ENCODE results near the gene TMPRSS11B. TPM values are rescaled to one million over a fixed set of nuclear protein-coding genes. Genes with fewer than 3 reads are reported as not detected.
"Not testable (repeated sequence)": the region's sequence is repeated elsewhere in the genome, so short reads cannot be mapped to it uniquely, and the experiment has no call there.

TMPRSS11B gene
- total RNA-seq, 1 experiment from 2014 or later = not detected

DNA sequence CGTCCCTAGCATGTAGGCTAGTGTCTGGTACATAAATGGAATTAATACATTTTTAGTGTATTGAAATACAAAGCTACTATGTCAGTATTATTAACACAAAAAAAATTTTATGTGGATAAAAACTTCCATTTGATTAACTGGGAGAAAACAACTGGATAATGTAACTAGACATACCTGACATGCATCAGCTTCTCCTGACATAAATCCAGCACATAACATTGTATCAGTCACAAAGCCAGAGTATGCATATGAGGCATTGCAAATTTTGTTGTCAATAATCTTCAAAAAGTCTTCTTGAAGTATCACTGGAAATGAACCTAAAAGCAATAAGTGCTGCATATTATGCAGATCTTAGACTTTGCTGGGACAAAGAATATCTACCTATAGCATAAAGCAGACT, 16.9 kb downstream of the TMPRSS11B start:
- intact Hi-C loops (cut with micrococcal nuclease) = no loop called here
- Mint-ChIP-seq H3K4me1 (ENCODE audit: insufficient read depth, unreplicated experiment) (no peaks in the 10 kb centered on the region), H3K4me3 (ENCODE audit: unreplicated experiment) (no peak overlapping the region), H3K27me3 (ENCODE audit: insufficient read depth, unreplicated experiment) (no peaks in the 10 kb centered on the region), H3K36me3 (ENCODE audit: insufficient read depth, unreplicated experiment) (no peaks in the 10 kb centered on the region), H3K27ac (ENCODE audit: low read depth, unreplicated experiment) (no peak overlapping the region), H3K9me3 (ENCODE audit: unreplicated experiment) (peaks cover 5% of the 10 kb centered on the region)
- BruUV-seq (replicated peaks) = no TSS peak
- TF ChIP-seq, protein P1, sequence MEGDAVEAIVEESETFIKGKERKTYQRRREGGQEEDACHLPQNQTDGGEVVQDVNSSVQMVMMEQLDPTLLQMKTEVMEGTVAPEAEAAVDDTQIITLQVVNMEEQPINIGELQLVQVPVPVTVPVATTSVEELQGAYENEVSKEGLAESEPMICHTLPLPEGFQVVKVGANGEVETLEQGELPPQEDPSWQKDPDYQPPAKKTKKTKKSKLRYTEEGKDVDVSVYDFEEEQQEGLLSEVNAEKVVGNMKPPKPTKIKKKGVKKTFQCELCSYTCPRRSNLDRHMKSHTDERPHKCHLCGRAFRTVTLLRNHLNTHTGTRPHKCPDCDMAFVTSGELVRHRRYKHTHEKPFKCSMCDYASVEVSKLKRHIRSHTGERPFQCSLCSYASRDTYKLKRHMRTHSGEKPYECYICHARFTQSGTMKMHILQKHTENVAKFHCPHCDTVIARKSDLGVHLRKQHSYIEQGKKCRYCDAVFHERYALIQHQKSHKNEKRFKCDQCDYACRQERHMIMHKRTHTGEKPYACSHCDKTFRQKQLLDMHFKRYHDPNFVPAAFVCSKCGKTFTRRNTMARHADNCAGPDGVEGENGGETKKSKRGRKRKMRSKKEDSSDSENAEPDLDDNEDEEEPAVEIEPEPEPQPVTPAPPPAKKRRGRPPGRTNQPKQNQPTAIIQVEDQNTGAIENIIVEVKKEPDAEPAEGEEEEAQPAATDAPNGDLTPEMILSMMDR (IDR thresholded peaks at IDR 0.05; ENCODE audit: unreplicated experiment) = no peak
- ChIA-PET POLR2A (no interaction called here), CTCF (interaction anchor here (1.1 kb wide), 1 partner anchor 15 kb away, joined by 4 read pairs; no protein-coding TSS in a partner anchor)
- no peak for DNase-seq (ENCODE audit: unreplicated experiment)

- Mint-ChIP-seq H3K27ac (ENCODE audit: low read depth, unreplicated experiment) (no peak overlapping the region), H3K36me3 (ENCODE audit: insufficient read depth, unreplicated experiment) (no peaks in the 10 kb centered on the region), H3K4me1 (ENCODE audit: insufficient read depth, unreplicated experiment) (no peaks in the 10 kb centered on the region), H3K27me3 (ENCODE audit: insufficient read depth, unreplicated experiment) (no peaks in the 10 kb centered on the region), H3K4me3 (ENCODE audit: unreplicated experiment) (no peak overlapping the region), H3K9me3 (ENCODE audit: unreplicated experiment) (no peaks in the 10 kb centered on the region)
- CTCF ChIA-PET = interaction anchor here (0.6 to 0.8 kb wide), 2 partner anchors 980 to 1724 kb away, joined by 3 read pairs; no protein-coding TSS in a partner anchor
- intact Hi-C loops (cut with micrococcal nuclease) = no loop called here
- TF ChIP-seq, protein P1 (IDR thresholded peaks at IDR 0.05; ENCODE audit: unreplicated experiment) = no peak
- BruUV-seq (replicated peaks) = no TSS peak
- DNase-seq (ENCODE audit: unreplicated experiment) = peak; percentile 8
- POLR2A ChIA-PET = no interaction called here
Measured at GRCh38 chr4:68218044-68218443, 27.4 kb downstream of the TMPRSS11B start.

DNA sequence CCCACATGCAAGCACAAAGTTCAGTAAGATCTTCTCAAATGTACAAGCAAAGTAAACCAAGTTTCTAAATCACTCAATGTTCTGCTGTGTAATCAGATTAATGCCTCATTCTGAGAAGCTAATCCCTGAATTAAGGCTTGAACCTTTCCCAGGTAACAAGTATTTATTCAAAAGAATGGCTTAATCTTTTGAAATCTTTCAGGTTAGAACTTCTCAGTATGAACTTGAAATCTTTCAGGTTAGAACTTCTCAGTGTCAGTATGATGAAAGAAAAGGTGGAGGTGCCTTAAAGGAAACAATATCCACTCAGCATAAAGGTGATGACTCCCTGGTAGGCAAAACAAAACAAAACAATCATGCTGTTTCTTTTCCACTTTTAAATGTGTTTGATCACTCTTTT, 29.0 kb downstream of the TMPRSS11B start:
- H3K9me3 Mint-ChIP-seq (ENCODE audit: unreplicated experiment) = no peaks in the 10 kb centered on the region
- no peaks in the 10 kb centered on the region for H3K36me3 Mint-ChIP-seq (ENCODE audit: insufficient read depth, unreplicated experiment)
- BruUV-seq (replicated peaks) = no TSS peak
- POLR2A ChIA-PET = no interaction called here
- H3K4me3 Mint-ChIP-seq (ENCODE audit: unreplicated experiment) = no peak overlapping the region
- H3K4me1 Mint-ChIP-seq (ENCODE audit: insufficient read depth, unreplicated experiment) = no peaks in the 10 kb centered on the region
- no peak for DNase-seq (ENCODE audit: unreplicated experiment)
- H3K27ac Mint-ChIP-seq (ENCODE audit: low read depth, unreplicated experiment) = no peak overlapping the region
- TF ChIP-seq, protein P1 (IDR thresholded peaks at IDR 0.05; ENCODE audit: unreplicated experiment) = no peak
- H3K27me3 Mint-ChIP-seq (ENCODE audit: insufficient read depth, unreplicated experiment) = no peaks in the 10 kb centered on the region
- intact Hi-C loops (cut with micrococcal nuclease) = no loop called here
- CTCF ChIA-PET = no interaction called here

DNA sequence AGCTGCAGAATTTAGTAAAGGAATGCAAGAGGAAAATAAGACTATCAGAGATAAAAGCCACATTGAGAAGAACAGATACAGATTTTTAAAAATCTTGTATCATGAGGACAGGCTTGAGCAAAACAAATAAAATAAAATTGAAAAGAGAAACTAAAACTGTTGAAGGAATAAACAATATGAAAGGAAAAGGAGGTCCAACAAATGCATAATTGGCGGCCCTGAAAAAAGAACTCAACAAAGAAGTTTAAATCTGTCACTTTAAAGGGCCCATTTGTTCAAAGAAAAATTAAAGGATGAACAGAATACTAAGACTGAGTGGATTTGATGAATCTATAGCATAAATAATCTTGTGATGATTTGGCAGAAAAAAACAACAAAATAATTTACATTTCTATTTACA, 36.5 kb downstream of the TMPRSS11B start:
- CTCF ChIA-PET = no interaction called here

DNA sequence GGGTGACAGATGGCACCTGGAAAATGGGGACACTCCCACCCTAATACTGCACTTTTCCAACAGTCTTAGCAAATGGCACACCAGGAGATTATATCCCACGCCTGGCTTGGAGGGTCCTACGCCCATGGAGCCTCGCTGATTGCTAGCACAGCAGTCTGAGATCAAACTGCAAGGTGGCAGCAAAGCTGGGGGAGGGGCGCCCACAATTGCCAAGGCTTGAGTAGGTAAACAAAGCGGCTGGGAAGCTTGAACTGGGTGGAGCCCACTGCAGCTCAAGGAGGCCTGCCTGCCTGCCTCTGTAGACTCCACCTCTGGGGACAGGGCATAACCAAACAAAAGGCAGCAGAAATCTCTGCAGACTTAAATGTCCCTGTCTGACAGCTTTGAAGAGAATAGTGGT, 51.2 kb downstream of the TMPRSS11B start:
- H3K27me3 Mint-ChIP-seq (ENCODE audit: insufficient read depth, unreplicated experiment); POLR2A ChIA-PET; H3K36me3 Mint-ChIP-seq (ENCODE audit: insufficient read depth, unreplicated experiment); intact Hi-C loops (cut with micrococcal nuclease); DNase-seq (ENCODE audit: unreplicated experiment); H3K9me3 Mint-ChIP-seq (ENCODE audit: unreplicated experiment); H3K4me3 Mint-ChIP-seq (ENCODE audit: unreplicated experiment); BruUV-seq (replicated peaks); H3K27ac Mint-ChIP-seq (ENCODE audit: low read depth, unreplicated experiment); H3K4me1 Mint-ChIP-seq (ENCODE audit: insufficient read depth, unreplicated experiment): not testable (repeated sequence)
- CTCF ChIA-PET = interaction anchor here (1.1 kb wide), 1 partner anchor 206 kb away, joined by 4 read pairs; no protein-coding TSS in a partner anchor

More for the DNA sequence above, 36.5 kb downstream of the TMPRSS11B start:
- Mint-ChIP-seq H3K4me1 (ENCODE audit: insufficient read depth, unreplicated experiment) (no peaks in the 10 kb centered on the region), H3K27ac (ENCODE audit: low read depth, unreplicated experiment) (no peak overlapping the region), H3K36me3 (ENCODE audit: insufficient read depth, unreplicated experiment) (no peaks in the 10 kb centered on the region), H3K27me3 (ENCODE audit: insufficient read depth, unreplicated experiment) (no peaks in the 10 kb centered on the region), H3K4me3 (ENCODE audit: unreplicated experiment) (no peak overlapping the region), H3K9me3 (ENCODE audit: unreplicated experiment) (peaks cover 14% of the 10 kb centered on the region)
- POLR2A ChIA-PET = no interaction called here
- DNase-seq (ENCODE audit: unreplicated experiment) = peak; percentile 8
- no TSS peak for BruUV-seq (replicated peaks)
- intact Hi-C loops (cut with micrococcal nuclease) = no loop called here
- TF ChIP-seq, protein P1 (IDR thresholded peaks at IDR 0.05; ENCODE audit: unreplicated experiment) = no peak
